HG03045 (cell line): ENCODE data around the gene DAG1.

Source experiments
- ATAC-seq: cut with Tn5 transposase; IDR thresholded peaks from one replicate; pipeline ENCODE4 v1.9.1; 2021; ENCODE audit warnings: mild to moderate bottlenecking, moderate library complexity; ENCODE audit not compliant: unreplicated experiment

DAG1 gene

GRCh38 chr3:49469936-49470713, at the start of gene DAG1:
Gene DAG1 (plus strand): TSS chr3:49470267. CDS start chr3:49510535, 40,268 bp downstream.
- peak; percentile 80 for ATAC-seq

- ATAC-seq: no peak
Observed at GRCh38 chr3:49421890-49422378, 48.1 kb upstream of the DAG1 start.

GRCh38 chr3:49422379-49423248, 47.5 kb upstream of the DAG1 start, which contains the start of gene AMT:
Gene AMT (minus strand): TSS chr3:49422473. CDS start chr3:49422450, 23 bp downstream.
- ATAC-seq: no peak

- no peak for ATAC-seq
Observed at GRCh38 chr3:49424816-49425215, 45.3 kb upstream of the DAG1 start.

- ATAC-seq: no peak
Observed at GRCh38 chr3:49427586-49427985, 42.5 kb upstream of the DAG1 start.

GRCh38 chr3:49428752-49429080, 41.4 kb upstream of the DAG1 start:
- ATAC-seq: peak; percentile 5

- ATAC-seq: no peak
Observed at GRCh38 chr3:49434731-49435130, 35.3 kb upstream of the DAG1 start.

- ATAC-seq: no peak
Observed at GRCh38 chr3:49445391-49445790, 24.7 kb upstream of the DAG1 start.

GRCh38 chr3:49453621-49454020, 16.4 kb upstream of the DAG1 start:
- ATAC-seq: no peak

- ATAC-seq: no peak
Observed at GRCh38 chr3:49454458-49454857, 15.6 kb upstream of the DAG1 start.

GRCh38 chr3:49454898-49455681, 15.0 kb upstream of the DAG1 start:
- no peak for ATAC-seq

GRCh38 chr3:49456466-49456865, 13.6 kb upstream of the DAG1 start:
- ATAC-seq: no peak

- ATAC-seq: no peak
Observed at GRCh38 chr3:49460188-49460890, 9.7 kb upstream of the DAG1 start.

- no peak for ATAC-seq
Observed at GRCh38 chr3:49460956-49461355, 9.1 kb upstream of the DAG1 start.

- ATAC-seq: no peak
Observed at GRCh38 chr3:49461443-49462171, 8.5 kb upstream of the DAG1 start.

- ATAC-seq: no peak
Observed at GRCh38 chr3:49462222-49462621, 7.8 kb upstream of the DAG1 start.

GRCh38 chr3:49465270-49466034, 4.6 kb upstream of the DAG1 start:
- no peak for ATAC-seq

GRCh38 chr3:49466085-49466484, 4.0 kb upstream of the DAG1 start:
- ATAC-seq: no peak
